Neural progenitor cell (in vitro differentiated cells): ENCODE measurements around the gene CLRN3.

ENCODE experiments used
- EZH2 ChIP-seq: fragments of 200-600 bp; sonication (generic); IDR thresholded peaks from 2 replicates; pipeline ENCODE4 v1.6.1; 2017; ENCODE audit warnings: antibody characterized with exemption, mild to moderate bottlenecking, moderate library complexity
- TF ChIP-seq, protein P1 (sequence below): fragments of 200-600 bp; sonication (generic); IDR thresholded peaks from 2 replicates; pipeline ENCODE4 v1.5.1; 2017; ENCODE audit warnings: antibody characterized with exemption, mild to moderate bottlenecking

DNA sequence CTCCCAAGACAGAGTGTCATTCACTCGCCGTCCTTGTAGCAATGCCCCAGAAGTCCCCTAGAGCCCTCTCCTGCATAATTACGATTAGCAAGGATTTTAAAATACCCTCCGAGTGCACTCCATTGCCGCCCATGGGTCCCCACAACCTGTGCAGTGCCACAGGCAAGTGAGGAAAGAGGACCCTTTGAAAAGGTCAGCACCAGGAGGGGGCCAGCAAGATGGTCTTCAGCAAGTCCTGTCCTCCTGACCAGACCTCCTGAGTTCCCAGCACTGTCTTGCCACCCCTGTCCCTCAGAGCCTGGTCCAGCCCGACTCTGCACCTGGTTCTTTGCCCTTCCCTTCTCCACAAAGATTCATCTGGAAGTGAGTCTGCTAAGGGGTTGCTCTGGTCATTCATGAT is 32.1 kb downstream of the CLRN3 start:
- TF ChIP-seq, protein P1, sequence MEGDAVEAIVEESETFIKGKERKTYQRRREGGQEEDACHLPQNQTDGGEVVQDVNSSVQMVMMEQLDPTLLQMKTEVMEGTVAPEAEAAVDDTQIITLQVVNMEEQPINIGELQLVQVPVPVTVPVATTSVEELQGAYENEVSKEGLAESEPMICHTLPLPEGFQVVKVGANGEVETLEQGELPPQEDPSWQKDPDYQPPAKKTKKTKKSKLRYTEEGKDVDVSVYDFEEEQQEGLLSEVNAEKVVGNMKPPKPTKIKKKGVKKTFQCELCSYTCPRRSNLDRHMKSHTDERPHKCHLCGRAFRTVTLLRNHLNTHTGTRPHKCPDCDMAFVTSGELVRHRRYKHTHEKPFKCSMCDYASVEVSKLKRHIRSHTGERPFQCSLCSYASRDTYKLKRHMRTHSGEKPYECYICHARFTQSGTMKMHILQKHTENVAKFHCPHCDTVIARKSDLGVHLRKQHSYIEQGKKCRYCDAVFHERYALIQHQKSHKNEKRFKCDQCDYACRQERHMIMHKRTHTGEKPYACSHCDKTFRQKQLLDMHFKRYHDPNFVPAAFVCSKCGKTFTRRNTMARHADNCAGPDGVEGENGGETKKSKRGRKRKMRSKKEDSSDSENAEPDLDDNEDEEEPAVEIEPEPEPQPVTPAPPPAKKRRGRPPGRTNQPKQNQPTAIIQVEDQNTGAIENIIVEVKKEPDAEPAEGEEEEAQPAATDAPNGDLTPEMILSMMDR: no peak
- no peak for TF ChIP-seq EZH2
